HepG2 (cell line): ENCODE measurements around the gene JMJD8. TPM values are rescaled to one million over a fixed set of nuclear protein-coding genes. Genes with fewer than 3 reads are reported as not detected.

Experiments used
- FOXM1 ChIP-seq: sonication (generic); formaldehyde crosslinking; IDR thresholded peaks from 2 replicates; pipeline ENCODE4 v1.5.0; 2020; ENCODE audit warnings: missing genetic modification reagents
- HDAC6 ChIP-seq: fragments of 200-600 bp; sonication (generic); IDR thresholded peaks from 2 replicates; pipeline ENCODE4 v1.7.0; 2017; ENCODE audit warnings: mild to moderate bottlenecking, antibody characterized with exemption, low read length, low read depth
- MTF1 ChIP-seq: sonication (generic); formaldehyde crosslinking; IDR thresholded peaks from 2 replicates; pipeline ENCODE4 v1.5.0; 2020; ENCODE audit warnings: missing genetic modification reagents
- NCOA5 ChIP-seq: sonication (generic); formaldehyde crosslinking; IDR thresholded peaks from 2 replicates; pipeline ENCODE4 v1.4.0; 2020; ENCODE audit warnings: missing genetic modification reagents
- POLR2AphosphoS2 ChIP-seq: IDR thresholded peaks from 2 replicates; pipeline ENCODE4 v1.6.1; 2011; ENCODE audit warnings: low read depth, low read length, improper control_type of control experiment
- RBFOX2 ChIP-seq: fragments of 200-400 bp; formaldehyde crosslinking; IDR thresholded peaks from 2 replicates; pipeline ENCODE4 v1.6.1; 2017; ENCODE audit warnings: low read depth, mild to moderate bottlenecking, low read length
- SRSF4 ChIP-seq: fragments of 200-400 bp; formaldehyde crosslinking; IDR thresholded peaks from one replicate; pipeline ENCODE4 v1.6.1; 2018; ENCODE audit warnings: mild to moderate bottlenecking, low read depth, low read length, moderate library complexity; ENCODE audit not compliant: poor library complexity, severe bottlenecking
- WIZ ChIP-seq: sonication (generic); formaldehyde crosslinking; IDR thresholded peaks from 2 replicates; pipeline ENCODE4 v1.5.1; 2020; ENCODE audit warnings: mild to moderate bottlenecking, missing genetic modification reagents
- ZHX2 ChIP-seq, 2 experiments: sonication (generic) in 1 of 2; formaldehyde crosslinking in 1 of 2; IDR thresholded peaks; 2 replicates each; pipeline versions ENCODE4 v1.6.1 to v1.9.0; 2014 to 2022; ENCODE audit warnings: antibody characterized with exemption in 1 of 2, borderline replicate concordance in 1 of 2, inconsistent platforms in 1 of 2, low read depth in 1 of 2, missing genetic modification reagents in 1 of 2
- ZNF350 ChIP-seq: sonication (generic); formaldehyde crosslinking; IDR thresholded peaks from 2 replicates; pipeline ENCODE4 v1.4.0; 2020; ENCODE audit warnings: mild to moderate bottlenecking, low read depth, missing genetic modification reagents, borderline replicate concordance
- polyA plus RNA-seq, 8 experiments: library from polyadenylated mRNA; depleted of rRNA in 3 of 8; stranded (reverse) in 7 of 8; unstranded in 1 of 8; fragments of >200 nt; fragmentation: Illumina TruSeq in 4 of 8; extraction: Trizol in 4 of 8; gene quantifications; 2 replicates each; pipeline versions ENCODE4 v1.2.1 to v1.2.3, GENCODE V29; 2011 to 2016; ENCODE audit warnings: low read depth in 4 of 8, missing spikeins in 1 of 8, mixed read lengths in 1 of 8; ENCODE audit not compliant: insufficient read depth in 1 of 8
- total RNA-seq, 5 experiments: library from RNA; depleted of rRNA; stranded (reverse); fragments of >200 nt; fragmentation: Illumina TruSeq; extraction: Trizol; gene quantifications; 2 replicates each; pipeline ENCODE4 v1.2.3, GENCODE V29; 2016; ENCODE audit warnings: low read depth in 1 of 5
- TF ChIP-seq, protein P1 (sequence below): sonication (generic); formaldehyde crosslinking; IDR thresholded peaks from 2 replicates; pipeline ENCODE4 v1.4.0; 2020; ENCODE audit warnings: mild to moderate bottlenecking, missing genetic modification reagents
- TF ChIP-seq, protein P2 (sequence below): sonication (generic); formaldehyde crosslinking; IDR thresholded peaks from 2 replicates; pipeline ENCODE4 v1.8.1; 2023; ENCODE audit warnings: mild to moderate bottlenecking, missing genetic modification reagents

JMJD8 gene
- total and polyA plus RNA-seq, 2 of the 13 experiments (the other 11 are each of a cell fraction or from before 2014, with no cell fraction given), result 2.6 to 11.8 TPM

DNA sequence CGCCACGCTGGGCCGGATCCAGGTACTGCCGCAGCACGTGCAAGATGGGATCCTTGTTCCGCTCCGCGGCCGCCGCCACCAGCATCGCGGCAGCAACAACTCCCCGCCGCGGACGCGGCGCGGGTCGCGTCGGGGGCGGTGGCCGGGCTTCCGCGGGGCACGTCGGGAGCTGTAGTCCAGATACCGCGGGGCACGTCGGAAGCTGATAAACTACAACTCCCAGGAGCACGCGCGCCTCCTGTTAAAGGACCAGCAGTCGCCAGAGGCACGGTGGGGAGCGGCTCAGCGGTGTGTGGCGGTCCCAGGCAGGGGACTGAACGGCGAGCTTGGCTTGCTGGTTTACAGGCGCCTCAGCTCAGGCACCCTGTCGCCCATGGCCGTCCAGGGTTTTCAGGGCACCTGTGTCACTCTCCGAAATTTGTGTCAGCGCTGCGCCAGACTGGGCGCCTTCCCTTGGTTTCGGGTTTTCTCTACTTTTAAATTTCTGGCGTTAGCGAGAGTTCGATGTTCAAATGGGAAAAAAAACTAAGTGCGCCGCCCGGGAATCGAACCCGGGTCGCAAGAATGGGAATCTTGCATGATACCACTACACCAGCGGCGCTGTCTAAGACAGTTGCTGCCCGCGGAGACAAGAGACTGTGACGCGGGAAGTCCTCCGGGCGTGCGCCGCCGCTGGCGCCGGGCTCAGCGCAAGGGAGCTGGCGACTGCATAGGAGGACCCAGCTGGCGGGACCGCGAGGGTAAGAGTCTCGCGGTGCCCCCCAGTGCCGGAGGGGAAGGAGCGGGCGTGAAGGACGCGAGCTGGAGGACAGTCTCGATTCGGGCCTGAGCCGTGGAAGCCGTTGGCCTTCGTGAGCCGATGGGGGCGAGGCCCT, 47.7 kb downstream of the JMJD8 start, which contains the start of gene METTL26 (continued):
- TF ChIP-seq ZHX2 (IDR thresholded peaks at IDR 0.05; ENCODE audit: low read depth) (peak; percentile 41), ZHX2 (CRISPR knock-in tag; IDR thresholded peaks at IDR 0.05; ENCODE audit: borderline replicate concordance) (no peak; the same call in 1 of the 2 replicates), RBFOX2 (peak; percentile 87), ZNF350 (CRISPR knock-in tag) (peak; percentile 61; the same call in 1 of the 2 replicates), MTF1 (CRISPR knock-in tag) (0 out of 2 replicates have a peak, but pooled peaks have one; percentile 38), HDAC6 (no peak), SRSF4 (no peak), NCOA5 (no peak), POLR2AphosphoS2 (no peak), WIZ (CRISPR knock-in tag) (0 out of 2 replicates have a peak, but pooled peaks have one; percentile 1), FOXM1 (CRISPR knock-in tag) (no peak)
- TF ChIP-seq, protein P1, sequence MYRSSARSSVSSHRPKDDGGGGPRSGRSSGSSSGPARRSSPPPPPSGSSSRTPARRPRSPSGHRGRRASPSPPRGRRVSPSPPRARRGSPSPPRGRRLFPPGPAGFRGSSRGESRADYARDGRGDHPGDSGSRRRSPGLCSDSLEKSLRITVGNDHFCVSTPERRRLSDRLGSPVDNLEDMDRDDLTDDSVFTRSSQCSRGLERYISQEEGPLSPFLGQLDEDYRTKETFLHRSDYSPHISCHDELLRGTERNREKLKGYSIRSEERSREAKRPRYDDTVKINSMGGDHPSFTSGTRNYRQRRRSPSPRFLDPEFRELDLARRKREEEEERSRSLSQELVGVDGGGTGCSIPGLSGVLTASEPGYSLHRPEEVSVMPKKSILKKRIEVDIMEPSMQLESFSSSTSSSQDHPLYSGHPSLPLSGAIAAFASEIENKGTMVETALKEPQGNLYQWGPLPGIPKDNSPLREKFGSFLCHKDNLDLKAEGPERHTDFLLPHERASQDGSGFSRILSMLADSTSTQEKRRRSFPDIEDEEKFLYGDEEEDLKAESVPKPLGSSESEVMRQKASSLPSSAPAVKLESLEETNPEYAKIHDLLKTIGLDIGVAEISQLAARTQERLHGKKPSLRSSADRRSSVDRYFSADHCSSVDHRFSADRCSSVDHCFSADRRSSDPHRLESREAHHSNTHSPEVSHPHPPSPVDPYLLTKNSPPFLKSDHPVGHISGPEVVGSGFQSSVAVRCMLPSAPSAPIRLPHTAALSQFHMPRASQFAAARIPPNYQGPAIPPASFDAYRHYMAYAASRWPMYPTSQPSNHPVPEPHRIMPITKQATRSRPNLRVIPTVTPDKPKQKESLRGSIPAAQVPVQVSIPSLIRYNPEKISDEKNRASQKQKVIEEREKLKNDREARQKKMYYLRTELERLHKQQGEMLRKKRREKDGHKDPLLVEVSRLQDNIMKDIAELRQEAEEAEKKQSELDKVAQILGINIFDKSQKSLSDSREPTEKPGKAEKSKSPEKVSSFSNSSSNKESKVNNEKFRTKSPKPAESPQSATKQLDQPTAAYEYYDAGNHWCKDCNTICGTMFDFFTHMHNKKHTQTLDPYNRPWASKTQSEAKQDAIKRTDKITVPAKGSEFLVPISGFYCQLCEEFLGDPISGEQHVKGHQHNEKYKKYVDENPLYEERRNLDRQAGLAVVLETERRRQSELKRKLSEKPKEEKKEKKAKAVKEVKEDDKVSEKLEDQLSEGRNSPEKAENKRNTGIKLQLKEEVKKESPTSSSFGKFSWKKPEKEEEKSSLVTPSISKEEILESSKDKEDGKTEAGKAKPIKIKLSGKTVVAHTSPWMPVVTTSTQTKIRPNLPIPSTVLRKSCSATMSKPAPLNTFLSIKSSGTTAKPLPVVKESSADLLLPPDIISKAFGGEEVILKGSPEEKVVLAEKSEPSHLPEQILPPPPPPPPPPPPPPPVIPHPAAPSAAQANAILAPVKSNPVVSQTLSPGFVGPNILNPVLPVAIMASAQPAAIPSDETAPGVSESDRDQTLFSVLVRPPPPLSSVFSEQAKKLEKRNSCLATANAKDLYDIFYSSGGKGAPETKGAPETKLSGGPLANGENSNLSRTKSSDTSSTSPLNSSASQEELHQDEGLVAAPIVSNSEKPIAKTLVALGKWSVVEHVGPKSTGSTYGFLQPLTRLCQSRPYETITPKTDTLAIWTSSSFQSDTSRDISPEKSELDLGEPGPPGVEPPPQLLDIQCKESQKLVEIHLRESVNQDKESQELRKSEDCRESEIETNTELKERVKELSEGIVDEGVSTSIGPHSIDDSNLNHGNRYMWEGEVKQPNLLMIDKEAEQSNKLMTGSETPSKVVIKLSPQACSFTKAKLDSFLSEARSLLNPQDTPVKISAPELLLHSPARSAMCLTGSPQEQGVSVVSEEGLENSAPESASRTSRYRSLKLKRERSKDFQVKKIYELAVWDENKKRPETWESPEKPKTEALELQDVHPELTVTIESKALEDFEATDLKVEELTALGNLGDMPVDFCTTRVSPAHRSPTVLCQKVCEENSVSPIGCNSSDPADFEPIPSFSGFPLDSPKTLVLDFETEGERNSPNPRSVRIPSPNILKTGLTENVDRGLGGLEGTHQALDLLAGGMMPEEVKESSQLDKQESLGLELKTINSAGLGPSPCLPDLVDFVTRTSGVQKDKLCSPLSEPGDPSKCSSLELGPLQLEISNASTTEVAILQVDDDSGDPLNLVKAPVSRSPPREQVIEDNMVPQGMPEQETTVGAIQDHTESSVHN, result no peak; the same call in 1 of the 2 replicates
- TF ChIP-seq, protein P2, sequence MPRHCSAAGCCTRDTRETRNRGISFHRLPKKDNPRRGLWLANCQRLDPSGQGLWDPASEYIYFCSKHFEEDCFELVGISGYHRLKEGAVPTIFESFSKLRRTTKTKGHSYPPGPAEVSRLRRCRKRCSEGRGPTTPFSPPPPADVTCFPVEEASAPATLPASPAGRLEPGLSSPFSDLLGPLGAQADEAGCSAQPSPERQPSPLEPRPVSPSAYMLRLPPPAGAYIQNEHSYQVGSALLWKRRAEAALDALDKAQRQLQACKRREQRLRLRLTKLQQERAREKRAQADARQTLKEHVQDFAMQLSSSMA (CRISPR knock-in tag), result peak; percentile 86; the same call in 1 of the 2 replicates
